Tibial artery (tissue), 4 donors: ENCODE results near the gene PRR18.

Experiments used
- DNase-seq, 2 donors: peaks; one replicate each; pipeline ENCODE4 v3.0.0-alpha.2; 2019
- H3K27ac ChIP-seq, 2 donors: fragments of 200-600 bp; sonication (generic) in 1 of 2; 1 replicate in 1 of 2; 2 replicates in 1 of 2; pipeline ENCODE4 v1.5.1; 2018 to 2019; ENCODE audit warnings: mild to moderate bottlenecking in 1 of 2
- H3K27me3 ChIP-seq, 2 donors: fragments of 200-600 bp; sonication (generic) in 1 of 2; one replicate each; pipeline versions ENCODE4 v1.5.1 to v1.6.0; 2016 to 2019
- H3K36me3 ChIP-seq, 3 donors: fragments of 200-600 bp; sonication (generic) in 2 of 3; one replicate each; pipeline ENCODE4 v1.5.1; 2016 to 2019; ENCODE audit warnings: mild to moderate bottlenecking in 2 of 3
- H3K4me1 ChIP-seq, 4 donors: fragments of 200-600 bp; sonication (generic) in 2 of 4; 1 replicate in 3 of 4; 2 replicates in 1 of 4; pipeline ENCODE4 v1.5.1; 2016 to 2019
- H3K4me3 ChIP-seq, 2 donors: fragments of 200-600 bp; sonication (generic) in 1 of 2; 1 replicate in 1 of 2; 2 replicates in 1 of 2; pipeline ENCODE4 v1.5.1; 2018 to 2019; ENCODE audit warnings: mild to moderate bottlenecking in 2 of 2
- H3K9me3 ChIP-seq, 3 donors: fragments of 200-600 bp; sonication (generic) in 1 of 3; one replicate each; pipeline ENCODE4 v1.5.1; 2016 to 2019
- CTCF ChIP-seq, 2 experiments: fragments of 200-600 bp in 1 of 2; fragments of 450-650 bp in 1 of 2; IDR thresholded peaks; one replicate each; pipeline ENCODE4 v1.5.1; 2017 to 2019; ENCODE audit warnings: antibody characterized with exemption in 2 of 2, mild to moderate bottlenecking in 1 of 2, moderate library complexity in 1 of 2
- intact Hi-C: fragments of 100-400 bp; cut with DNase I; formaldehyde crosslinking; loops from one replicate; pipeline ENCODE4 v1.15.0; 2023; ENCODE audit warnings: low total_unique reads

Gene PRR18

GRCh38 chr6:166257911-166258318 lies 50.3 kb downstream of the PRR18 start:
- Histone ChIP-seq H3K4me3 (no peak overlapping the region), H3K27ac (no peak overlapping the region), H3K4me1 (peaks cover 0 to 13% (median 8%) of the 10 kb centered on the region in 4 donors), H3K9me3 (no peaks in the 10 kb centered on the region), H3K27me3 (peaks cover 0 to 44% of the 10 kb centered on the region in 2 donors), H3K36me3 (no peaks in the 10 kb centered on the region)
- no peak for DNase-seq
- TF ChIP-seq CTCF (IDR thresholded peaks at IDR 0.05), result no peak
- intact Hi-C loops, result no loop called here
